AG20443 (cell line): ENCODE data around the gene NUP62.
"Not testable (repeated sequence)": the region's sequence is repeated elsewhere in the genome, so short reads cannot be mapped to it uniquely, and the experiment has no call there.

Source experiments
- DNase-seq: peaks from one replicate; pipeline ENCODE4 v3.0.0; 2012; ENCODE audit warnings: low spot score, mixed read lengths

The NUP62 gene

GRCh38 chr19:49929121-49929610 is at the start of gene NUP62, which contains the start of gene ATF5:
Gene NUP62 (minus strand): TSS chr19:49929504. CDS start chr19:49909807, 19,697 bp downstream.
Gene ATF5 (plus strand): TSS chr19:49929205. CDS start chr19:49930851, 1,646 bp downstream.
- peak; percentile 100 for DNase-seq

- no peak for DNase-seq
Measured at GRCh38 chr19:49978324-49978723, 49.0 kb upstream of the NUP62 start.

- no peak for DNase-seq
Measured at GRCh38 chr19:49977881-49978280, 48.6 kb upstream of the NUP62 start.

GRCh38 chr19:49977076-49977475 is 47.8 kb upstream of the NUP62 start:
- no peak for DNase-seq

- DNase-seq = no peak
Measured at GRCh38 chr19:49976496-49976895, 47.2 kb upstream of the NUP62 start.

- no peak for DNase-seq
Measured at GRCh38 chr19:49975051-49975450, 45.7 kb upstream of the NUP62 start.

- DNase-seq = no peak
Measured at GRCh38 chr19:49973987-49974386, 44.7 kb upstream of the NUP62 start.

- no peak for DNase-seq
Measured at GRCh38 chr19:49972841-49973240, 43.5 kb upstream of the NUP62 start.

GRCh38 chr19:49971991-49972411 is 42.7 kb upstream of the NUP62 start:
- no peak for DNase-seq

GRCh38 chr19:49969355-49969754 is 40.1 kb upstream of the NUP62 start:
- DNase-seq = not testable (repeated sequence)

- DNase-seq = no peak
Measured at GRCh38 chr19:49968279-49968922, 39.1 kb upstream of the NUP62 start.

- not testable (repeated sequence) for DNase-seq
Measured at GRCh38 chr19:49960980-49961379, 31.7 kb upstream of the NUP62 start, which contains the start of gene SIGLEC11. Gene SIGLEC11 (minus strand): TSS chr19:49961172. CDS start chr19:49961081, 91 bp downstream.

- DNase-seq = not testable (repeated sequence)
Measured at GRCh38 chr19:49959892-49960291, 30.6 kb upstream of the NUP62 start.

- DNase-seq = not testable (repeated sequence)
Measured at GRCh38 chr19:49958596-49958995, 29.3 kb upstream of the NUP62 start.

GRCh38 chr19:49958144-49958543 is 28.8 kb upstream of the NUP62 start:
- DNase-seq = not testable (repeated sequence)

- DNase-seq = no peak
Measured at GRCh38 chr19:49957262-49957915, 28.1 kb upstream of the NUP62 start.

GRCh38 chr19:49956115-49956495 is 26.8 kb upstream of the NUP62 start:
- no peak for DNase-seq

GRCh38 chr19:49954933-49955332 is 25.6 kb upstream of the NUP62 start:
- no peak for DNase-seq

GRCh38 chr19:49954092-49954829 is 25.0 kb upstream of the NUP62 start:
- no peak for DNase-seq

- DNase-seq = no peak
Measured at GRCh38 chr19:49953416-49953815, 24.1 kb upstream of the NUP62 start.

GRCh38 chr19:49952906-49953305 is 23.6 kb upstream of the NUP62 start:
- DNase-seq = no peak

- DNase-seq = no peak
Measured at GRCh38 chr19:49952479-49952836, 23.2 kb upstream of the NUP62 start.
